Astrocyte (in vitro differentiated cells and primary cell): ENCODE measurements around the gene CCDC91. TPM values are rescaled to one million over a fixed set of nuclear protein-coding genes. Genes with fewer than 3 reads are reported as not detected.

Experiments used
- DNase-seq: peaks from one replicate; pipeline ENCODE4 v3.0.0-alpha.2; 2010; ENCODE audit warnings: low read depth
- FAIRE-seq: peaks from 2 replicates; lab custom pipeline; 2011; peaks lifted over from hg19 to GRCh38; lab: Jason Lieb, UNC
- H2AFZ ChIP-seq: 2 replicates; pipeline ENCODE4 v1.6.0; 2012; ENCODE audit warnings: low read depth, low read length, inconsistent platforms
- H3K27ac ChIP-seq: 2 replicates; pipeline ENCODE4 v1.5.1; 2011; ENCODE audit warnings: low read depth, low read length, inconsistent platforms
- H3K27me3 ChIP-seq: 2 replicates; pipeline ENCODE4 v1.6.0; 2011; ENCODE audit warnings: low read length, inconsistent platforms; ENCODE audit not compliant: insufficient read depth
- H3K36me3 ChIP-seq: 2 replicates; pipeline ENCODE4 v1.5.1; 2011; ENCODE audit warnings: low read length, inconsistent platforms; ENCODE audit not compliant: insufficient read depth
- H3K4me1 ChIP-seq: 2 replicates; pipeline ENCODE4 v1.5.1; 2011; ENCODE audit warnings: low read length, inconsistent platforms; ENCODE audit not compliant: insufficient read depth
- H3K4me2 ChIP-seq: 2 replicates; pipeline ENCODE4 v1.6.0; 2012; ENCODE audit warnings: low read length, inconsistent platforms
- H3K4me3 ChIP-seq: 2 replicates; pipeline ENCODE4 v1.5.1; 2011; ENCODE audit warnings: low read depth, mild to moderate bottlenecking, low read length, inconsistent platforms; ENCODE audit not compliant: insufficient read depth
- H3K79me2 ChIP-seq: 2 replicates; pipeline ENCODE4 v1.6.0; 2012; ENCODE audit warnings: mild to moderate bottlenecking, low read length, inconsistent platforms; ENCODE audit not compliant: insufficient read depth
- H3K9ac ChIP-seq: 2 replicates; pipeline ENCODE4 v1.6.0; 2012; ENCODE audit warnings: mild to moderate bottlenecking, low read length, inconsistent platforms
- H3K9me3 ChIP-seq: 2 replicates; pipeline ENCODE4 v1.5.1; 2012; ENCODE audit warnings: low read depth, mild to moderate bottlenecking, low read length, inconsistent platforms; ENCODE audit not compliant: insufficient read depth
- H4K20me1 ChIP-seq: 2 replicates; pipeline ENCODE4 v1.6.0; 2012; ENCODE audit warnings: low read length, inconsistent platforms; ENCODE audit not compliant: insufficient read depth
- H3K27ac Mint-ChIP-seq: one replicate; pipeline ENCODE4 v1.8.0; 2021; ENCODE audit warnings: mild to moderate bottlenecking, mixed read lengths; ENCODE audit not compliant: unreplicated experiment
- H3K27me3 Mint-ChIP-seq: one replicate; pipeline ENCODE4 v1.8.0; 2021; ENCODE audit warnings: low read depth, mixed read lengths; ENCODE audit not compliant: unreplicated experiment
- H3K36me3 Mint-ChIP-seq: one replicate; pipeline ENCODE4 v1.8.0; 2021; ENCODE audit warnings: low read depth, mixed read lengths; ENCODE audit not compliant: unreplicated experiment
- H3K4me1 Mint-ChIP-seq: one replicate; pipeline ENCODE4 v1.8.0; 2021; ENCODE audit warnings: low read depth, mixed read lengths; ENCODE audit not compliant: unreplicated experiment
- H3K4me3 Mint-ChIP-seq: one replicate; pipeline ENCODE4 v1.8.0; 2021; ENCODE audit warnings: mild to moderate bottlenecking, moderate library complexity, mixed read lengths; ENCODE audit not compliant: unreplicated experiment
- H3K9me3 Mint-ChIP-seq: one replicate; pipeline ENCODE4 v1.8.0; 2021; ENCODE audit warnings: mild to moderate bottlenecking, mixed read lengths; ENCODE audit not compliant: unreplicated experiment
- EZH2 ChIP-seq: IDR thresholded peaks from 2 replicates; pipeline ENCODE4 v1.6.1; 2012; ENCODE audit warnings: mild to moderate bottlenecking, low read length, inconsistent platforms; ENCODE audit not compliant: insufficient read depth
- total RNA-seq: library from RNA; stranded (reverse); gene quantifications from 2 replicates; pipeline ENCODE4 v1.2.1, GENCODE V29; 2021
- TF ChIP-seq, protein P1 (sequence below): IDR thresholded peaks from 2 replicates; pipeline ENCODE4 v1.5.1; 2011; ENCODE audit warnings: low read depth, mild to moderate bottlenecking, inconsistent platforms, low read length, moderate library complexity; ENCODE audit not compliant: insufficient read depth

The CCDC91 gene
- total RNA-seq, 1 donor from 2014 or later = 19.3 TPM

GRCh38 chr12:28563286-28563685, 373.0 kb downstream of the CCDC91 start:
- H3K27ac Mint-ChIP-seq = no peak overlapping the region
- no peaks in the 10 kb centered on the region for H3K4me1 Mint-ChIP-seq
- no peak overlapping the region for H3K4me3 ChIP-seq
- H3K4me3 Mint-ChIP-seq = no peak overlapping the region
- no peaks in the 10 kb centered on the region for H3K79me2 ChIP-seq
- FAIRE-seq (no peak), DNase-seq (no peak)
- H2AFZ ChIP-seq = no peak overlapping the region
- H3K27ac ChIP-seq = no peak overlapping the region
- H3K4me2 ChIP-seq = no peak overlapping the region
- H3K27me3 ChIP-seq = no peaks in the 10 kb centered on the region
- H3K27me3 Mint-ChIP-seq = no peaks in the 10 kb centered on the region
- TF ChIP-seq, protein P1, sequence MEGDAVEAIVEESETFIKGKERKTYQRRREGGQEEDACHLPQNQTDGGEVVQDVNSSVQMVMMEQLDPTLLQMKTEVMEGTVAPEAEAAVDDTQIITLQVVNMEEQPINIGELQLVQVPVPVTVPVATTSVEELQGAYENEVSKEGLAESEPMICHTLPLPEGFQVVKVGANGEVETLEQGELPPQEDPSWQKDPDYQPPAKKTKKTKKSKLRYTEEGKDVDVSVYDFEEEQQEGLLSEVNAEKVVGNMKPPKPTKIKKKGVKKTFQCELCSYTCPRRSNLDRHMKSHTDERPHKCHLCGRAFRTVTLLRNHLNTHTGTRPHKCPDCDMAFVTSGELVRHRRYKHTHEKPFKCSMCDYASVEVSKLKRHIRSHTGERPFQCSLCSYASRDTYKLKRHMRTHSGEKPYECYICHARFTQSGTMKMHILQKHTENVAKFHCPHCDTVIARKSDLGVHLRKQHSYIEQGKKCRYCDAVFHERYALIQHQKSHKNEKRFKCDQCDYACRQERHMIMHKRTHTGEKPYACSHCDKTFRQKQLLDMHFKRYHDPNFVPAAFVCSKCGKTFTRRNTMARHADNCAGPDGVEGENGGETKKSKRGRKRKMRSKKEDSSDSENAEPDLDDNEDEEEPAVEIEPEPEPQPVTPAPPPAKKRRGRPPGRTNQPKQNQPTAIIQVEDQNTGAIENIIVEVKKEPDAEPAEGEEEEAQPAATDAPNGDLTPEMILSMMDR = no peak
- no peak for TF ChIP-seq EZH2
- no peaks in the 10 kb centered on the region for H3K9me3 Mint-ChIP-seq
- no peak overlapping the region for H3K9ac ChIP-seq
- peaks cover 2% of the 10 kb centered on the region for H3K4me1 ChIP-seq
- H4K20me1 ChIP-seq = no peaks in the 10 kb centered on the region
- H3K36me3 Mint-ChIP-seq = no peaks in the 10 kb centered on the region
- no peaks in the 10 kb centered on the region for H3K36me3 ChIP-seq
- H3K9me3 ChIP-seq = no peaks in the 10 kb centered on the region

DNA sequence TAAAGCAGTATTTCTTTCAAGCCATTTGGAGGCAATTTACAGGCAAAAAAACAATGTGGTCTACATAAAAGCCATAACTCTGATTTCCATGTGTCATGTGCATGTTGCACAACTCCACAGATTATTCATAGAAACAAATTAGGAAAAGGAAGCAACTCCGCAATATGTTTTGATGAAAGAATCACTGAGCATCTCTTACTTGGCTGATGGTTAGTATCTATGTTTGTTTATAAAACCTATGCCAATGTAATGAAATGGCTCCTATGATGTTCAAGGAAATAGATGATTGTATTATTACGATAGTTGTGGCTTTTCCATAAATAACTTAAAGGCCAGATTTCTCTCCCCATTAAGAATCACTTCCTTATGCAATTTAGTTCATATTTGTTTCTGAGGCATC, 373.7 kb downstream of the CCDC91 start:
- Histone ChIP-seq H3K27ac (no peak overlapping the region), H3K79me2 (no peaks in the 10 kb centered on the region)

GRCh38 chr12:28568118-28568517, 377.9 kb downstream of the CCDC91 start:
- no peaks in the 10 kb centered on the region for H3K27me3 ChIP-seq
- no peak overlapping the region for H3K4me3 ChIP-seq

More for the DNA sequence above, 373.7 kb downstream of the CCDC91 start:
- no peak for TF ChIP-seq EZH2
- TF ChIP-seq, protein P1 = no peak
- DNase-seq (peak; percentile 25), FAIRE-seq (no peak)
- no peaks in the 10 kb centered on the region for H3K4me1 Mint-ChIP-seq
- no peak overlapping the region for H3K4me3 ChIP-seq
- H4K20me1 ChIP-seq = no peaks in the 10 kb centered on the region
- H3K9me3 Mint-ChIP-seq = no peaks in the 10 kb centered on the region
- H3K36me3 ChIP-seq = no peaks in the 10 kb centered on the region
- peaks cover 4% of the 10 kb centered on the region for H3K4me1 ChIP-seq
- no peak overlapping the region for H3K4me3 Mint-ChIP-seq
- no peaks in the 10 kb centered on the region for H3K27me3 Mint-ChIP-seq
- H3K9me3 ChIP-seq = no peaks in the 10 kb centered on the region
- no peak overlapping the region for H3K27ac Mint-ChIP-seq
- H3K4me2 ChIP-seq = no peak overlapping the region
- H3K36me3 Mint-ChIP-seq = no peaks in the 10 kb centered on the region
- H3K9ac ChIP-seq = no peak overlapping the region
- H2AFZ ChIP-seq = no peak overlapping the region
- H3K27me3 ChIP-seq = no peaks in the 10 kb centered on the region

More at GRCh38 chr12:28568118-28568517, 377.9 kb downstream of the CCDC91 start:
- Mint-ChIP-seq H3K27ac (peak overlapping the region; percentile 42), H3K4me3 (no peak overlapping the region), H3K36me3 (no peaks in the 10 kb centered on the region), H3K4me1 (peaks cover 1% of the 10 kb centered on the region), H3K9me3 (no peaks in the 10 kb centered on the region), H3K27me3 (no peaks in the 10 kb centered on the region)
- no peaks in the 10 kb centered on the region for H3K9me3 ChIP-seq
- H3K9ac ChIP-seq = no peak overlapping the region
- H2AFZ ChIP-seq = no peak overlapping the region
- H3K27ac ChIP-seq = peak overlapping the region; percentile 13
- DNase-seq (peak; percentile 92), FAIRE-seq (peak; percentile 86)
- no peaks in the 10 kb centered on the region for H3K79me2 ChIP-seq
- TF ChIP-seq EZH2 = no peak
- TF ChIP-seq, protein P1 = no peak
- peaks cover 7% of the 10 kb centered on the region for H3K4me1 ChIP-seq
- H4K20me1 ChIP-seq = no peaks in the 10 kb centered on the region
- no peak overlapping the region for H3K4me2 ChIP-seq
- H3K36me3 ChIP-seq = no peaks in the 10 kb centered on the region
